NCI-H82 treated with DMSO at 0.1 percent for 48 hours (cell line): ENCODE results near the gene RIMBP2.
A peak's percentile ranks its signal among the peaks of the same experiment; 100 is the strongest.
"Not testable (repeated sequence)": the region's sequence is repeated elsewhere in the genome, so short reads cannot be mapped to it uniquely, and the experiment has no call there.

Experiments used
- DNase-seq: peaks from one replicate; lab custom pipeline; 2025; ENCODE audit not compliant: unreplicated experiment; lab: John Stamatoyannopoulos, UW

The RIMBP2 gene

GRCh38 chr12:130603396-130603965, 112.6 kb downstream of the RIMBP2 start:
- DNase-seq, result no peak

- DNase-seq, result no peak
Observed at GRCh38 chr12:130602251-130602650, 113.8 kb downstream of the RIMBP2 start.

DNA sequence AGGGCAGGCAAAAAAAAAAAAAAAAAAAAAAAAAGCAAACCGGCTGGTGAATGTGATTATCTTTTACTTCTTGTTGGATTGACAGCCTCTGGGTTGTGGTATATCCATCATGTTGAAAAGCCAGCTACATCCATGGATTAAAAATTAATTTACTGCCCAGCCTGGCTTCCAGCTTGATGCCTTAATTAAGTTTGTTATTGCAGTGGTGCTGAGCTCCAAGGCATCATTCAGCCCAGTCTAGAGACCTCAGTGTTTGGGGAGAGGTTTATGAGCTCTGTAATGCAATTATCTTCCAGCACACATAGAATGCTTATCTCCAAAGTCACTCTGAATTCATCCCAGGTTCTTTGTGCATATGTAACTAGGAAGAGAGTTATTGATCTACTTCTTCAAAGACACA, 114.8 kb downstream of the RIMBP2 start:
- peak; percentile 26 for DNase-seq

GRCh38 chr12:130596241-130596640, 119.9 kb downstream of the RIMBP2 start:
- DNase-seq, result no peak

DNA sequence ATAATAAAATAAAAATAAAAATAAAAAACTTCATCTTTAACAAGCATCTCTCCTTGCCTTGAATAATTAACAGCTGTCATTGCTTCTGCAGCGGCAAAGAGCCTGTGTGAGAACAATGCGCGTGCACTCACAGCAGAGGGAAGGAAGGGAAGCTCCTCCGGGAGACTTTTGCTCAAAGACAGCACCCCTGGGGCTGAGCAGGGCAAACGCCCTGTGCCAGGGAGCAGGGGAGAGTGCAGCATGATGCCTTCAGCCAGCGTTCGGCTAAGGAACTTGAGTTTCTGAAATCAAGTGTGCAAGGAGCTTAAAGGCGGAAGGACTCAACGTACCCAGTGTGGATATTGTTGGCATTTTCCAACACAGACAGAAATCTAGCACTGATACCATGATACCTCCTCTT, 120.5 kb downstream of the RIMBP2 start:
- no peak for DNase-seq

GRCh38 chr12:130593056-130593455, 123.0 kb downstream of the RIMBP2 start:
- DNase-seq, result no peak

DNA sequence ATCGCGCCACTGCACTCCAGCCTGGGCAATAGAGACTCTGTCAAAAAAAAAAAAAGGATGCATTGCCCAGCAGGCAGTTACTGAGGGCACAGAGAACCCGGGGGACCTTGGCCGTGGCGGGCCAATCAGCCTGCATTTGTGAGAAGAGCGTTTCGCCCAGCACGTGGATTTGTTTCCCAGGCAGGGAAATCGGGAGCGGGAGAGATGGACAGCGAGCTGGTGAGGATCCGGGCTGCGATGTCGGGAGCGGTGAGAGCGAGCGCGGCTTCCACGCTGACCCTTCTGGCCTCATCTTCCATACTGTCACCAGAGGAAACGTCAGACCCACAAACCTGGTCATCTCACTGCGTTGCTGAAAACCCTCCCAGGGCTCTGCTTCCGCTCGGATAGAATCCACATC, 123.5 kb downstream of the RIMBP2 start:
- no peak for DNase-seq

GRCh38 chr12:130591736-130592135, 124.4 kb downstream of the RIMBP2 start:
- no peak for DNase-seq

DNA sequence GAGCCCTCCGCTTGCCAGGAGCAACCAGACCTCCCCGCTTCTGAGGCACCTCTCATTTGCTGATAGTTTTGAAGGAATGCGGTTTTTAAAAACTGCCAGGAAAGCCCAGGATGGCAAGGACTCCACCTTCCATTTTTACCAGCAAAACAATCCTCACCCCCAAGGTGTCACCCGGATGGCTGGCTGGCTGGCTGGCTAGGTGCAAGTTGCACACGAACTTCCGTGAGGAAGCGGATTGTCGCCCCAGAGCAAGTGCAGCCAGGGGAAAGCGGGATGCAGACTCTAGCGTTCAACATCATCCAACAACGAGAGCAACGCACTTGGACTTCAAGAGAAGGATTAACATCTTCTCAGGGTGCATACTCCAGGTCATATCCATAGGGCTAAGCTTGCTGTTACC, 125.4 kb downstream of the RIMBP2 start:
- DNase-seq, result no peak

- DNase-seq, result no peak
Observed at GRCh38 chr12:130589540-130590317, 126.4 kb downstream of the RIMBP2 start.

GRCh38 chr12:130588696-130589539, 127.2 kb downstream of the RIMBP2 start:
- DNase-seq, result no peak

GRCh38 chr12:130587966-130588365, 128.1 kb downstream of the RIMBP2 start:
- DNase-seq, result no peak

DNA sequence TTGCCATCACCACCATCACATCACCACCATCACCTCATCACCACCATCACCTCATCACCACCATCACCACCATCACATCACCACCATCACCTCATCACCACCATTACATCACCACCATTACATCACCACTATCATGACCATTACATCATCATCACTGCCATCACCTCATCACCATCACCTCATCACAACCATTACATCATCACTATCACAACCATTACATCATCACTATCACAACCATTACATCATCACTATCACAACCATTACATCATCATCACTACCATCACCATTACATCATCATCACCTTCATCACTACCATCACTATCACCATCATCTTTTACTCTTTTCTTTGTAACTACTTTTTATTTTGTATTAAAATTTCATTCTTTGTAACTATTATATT, 131.6 kb downstream of the RIMBP2 start:
- not testable (repeated sequence) for DNase-seq

DNA sequence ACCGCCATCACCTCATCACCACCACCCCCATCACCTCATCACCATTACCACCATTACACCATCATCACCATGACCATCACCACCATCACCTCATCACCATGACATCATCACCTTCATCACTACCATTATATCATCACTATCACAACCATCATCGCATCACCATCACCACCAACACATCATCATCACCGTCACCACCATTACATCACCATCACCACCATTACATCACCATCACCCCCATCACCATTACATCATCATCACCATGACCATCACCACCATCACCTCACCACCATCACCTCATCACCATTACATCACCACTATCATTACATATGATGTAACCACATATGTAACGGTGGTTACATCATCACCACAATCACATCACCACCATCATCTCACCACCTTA, 132.3 kb downstream of the RIMBP2 start:
- DNase-seq, result no peak

GRCh38 chr12:130583317-130583716, 132.8 kb downstream of the RIMBP2 start:
- no peak for DNase-seq

- no peak for DNase-seq
Observed at GRCh38 chr12:130582286-130582685, 133.8 kb downstream of the RIMBP2 start.

GRCh38 chr12:130581782-130582181, 134.3 kb downstream of the RIMBP2 start:
- DNase-seq, result no peak

DNA sequence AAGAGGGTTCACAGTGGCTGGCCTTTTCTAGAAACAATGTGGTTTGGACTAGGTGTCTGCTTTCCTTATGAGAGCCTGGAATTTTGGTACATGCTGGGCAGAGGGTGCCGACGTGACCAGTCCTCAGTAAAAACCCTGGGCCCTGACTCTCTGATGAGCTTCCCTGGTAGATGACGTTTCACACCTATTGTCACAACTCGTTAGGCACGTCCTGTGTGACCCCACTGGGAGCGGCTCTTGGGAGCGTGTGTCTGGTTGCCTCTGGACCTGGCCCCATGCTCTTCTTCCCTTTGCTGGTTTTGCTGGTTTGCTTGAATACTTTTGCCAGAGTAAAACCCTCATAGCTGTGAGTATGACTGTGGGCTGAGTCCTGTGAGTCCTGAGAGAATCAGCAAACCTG, 136.9 kb downstream of the RIMBP2 start:
- no peak for DNase-seq

DNA sequence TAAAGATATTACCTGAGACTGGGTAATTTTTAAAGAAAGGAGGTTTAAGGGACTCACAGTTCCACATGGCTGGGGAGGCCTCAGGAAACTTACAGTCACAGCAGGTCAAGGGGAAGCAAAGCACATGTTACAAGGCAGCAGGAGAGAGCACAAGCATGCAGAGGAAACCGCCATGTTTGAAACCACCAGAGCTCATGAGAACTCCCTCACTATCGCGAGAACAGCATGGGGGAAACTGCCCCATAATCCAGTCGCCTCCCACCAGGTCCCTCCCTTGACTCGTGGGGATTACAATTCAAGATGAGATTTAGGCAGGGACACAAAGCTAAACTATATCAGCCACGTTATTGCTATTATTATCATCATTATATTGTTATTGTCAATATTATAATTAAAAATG, 138.7 kb downstream of the RIMBP2 start:
- no peak for DNase-seq

DNA sequence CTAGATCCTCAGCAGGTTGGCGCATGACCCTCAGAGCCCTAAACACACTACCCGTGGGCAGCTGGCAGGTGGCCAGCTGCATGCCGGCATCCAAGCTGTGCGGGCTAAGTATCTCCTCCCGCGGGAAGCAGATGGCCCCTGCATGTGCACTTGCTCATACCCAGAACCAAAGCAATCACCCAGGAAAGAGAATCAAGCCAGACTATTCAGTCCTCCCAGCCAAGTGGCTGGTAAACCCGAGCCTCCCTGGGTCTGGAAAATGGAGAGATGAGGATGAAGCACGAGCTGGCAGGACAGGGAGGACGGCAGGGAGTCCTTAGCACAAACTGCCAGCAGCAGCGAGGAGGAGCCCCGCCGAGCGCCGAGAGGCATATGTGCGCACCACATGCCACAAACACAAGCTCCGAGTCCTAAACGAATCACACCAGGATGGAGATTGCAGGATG, 139.7 kb downstream of the RIMBP2 start:
- peak; percentile 12 for DNase-seq

- no peak for DNase-seq
Observed at GRCh38 chr12:130574402-130574801, 141.7 kb downstream of the RIMBP2 start.

DNA sequence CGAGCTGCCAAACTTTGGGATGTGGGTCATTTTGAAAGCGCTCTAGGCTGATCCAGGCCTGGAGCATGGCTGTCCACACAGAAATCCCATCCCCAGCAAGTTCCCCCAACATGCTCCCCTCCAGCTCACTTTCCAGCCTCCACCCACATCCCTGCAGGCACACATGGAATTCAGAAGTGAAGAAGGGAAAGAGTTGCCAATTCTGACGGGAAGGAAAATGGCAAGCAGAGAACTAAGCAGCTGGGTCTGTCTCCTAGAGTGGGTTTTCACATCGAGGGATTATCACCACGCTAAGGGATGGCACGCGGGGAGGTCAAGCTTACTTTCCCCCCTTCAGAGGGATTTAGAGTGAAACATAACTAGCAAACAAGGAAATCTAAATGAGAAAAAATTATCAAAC, 142.3 kb downstream of the RIMBP2 start:
- no peak for DNase-seq
